Measurements from ENCODE around the gene DSE.

- TF ChIP-seq HDGF (IDR thresholded peaks at IDR 0.05; ENCODE audit: borderline replicate concordance) (no peak), L3MBTL2 (conservative IDR thresholded peaks at IDR 0.05) (no peak), FOXK2 (IDR thresholded peaks at IDR 0.05) (no peak), FOXA1 (IDR thresholded peaks at IDR 0.05) (no peak), NFRKB (IDR thresholded peaks at IDR 0.05) (no peak), FOXM1 (IDR thresholded peaks at IDR 0.05; ENCODE audit: borderline replicate concordance) (no peak), LEF1 (IDR thresholded peaks at IDR 0.05; ENCODE audit: borderline replicate concordance) (no peak), SP1 (IDR thresholded peaks at IDR 0.05) (no peak)
Observed at GRCh38 chr6:116359131-116359530, 11.6 kb upstream of the DSE start.
